ENCODE data around the gene ORC6. TPM values are rescaled to one million over a fixed set of nuclear protein-coding genes. Genes with fewer than 3 reads are reported as not detected.

The ORC6 gene
- total RNA-seq, 1 donor from 2014 or later = 30.1 TPM

DNA sequence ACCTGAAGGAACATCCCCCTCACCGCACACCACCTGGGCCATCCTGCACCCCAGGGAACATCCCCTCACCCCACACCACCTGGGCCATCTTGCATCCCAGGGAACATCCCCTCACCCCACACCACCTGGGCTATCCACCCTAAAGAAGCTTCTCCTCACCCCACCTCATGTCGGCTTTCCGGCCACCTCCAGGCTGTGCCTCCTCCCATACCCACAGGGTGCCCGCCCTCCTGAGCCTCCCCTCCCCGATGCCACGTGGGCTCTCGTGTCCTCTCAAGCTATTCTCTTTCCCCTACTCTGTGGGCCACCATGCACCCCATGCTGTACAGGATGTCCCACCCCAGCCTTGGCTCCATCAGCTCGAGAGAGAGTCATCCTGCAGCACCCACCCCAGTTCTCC lies 40.7 kb downstream of the ORC6 start:
- H3K27ac Mint-ChIP-seq (ENCODE audit: unreplicated experiment) = no peak overlapping the region
- peaks cover 3% of the 10 kb centered on the region for H3K27me3 Mint-ChIP-seq (ENCODE audit: unreplicated experiment)
- no peak for DNase-seq
- H3K9me3 Mint-ChIP-seq (ENCODE audit: unreplicated experiment) = peaks cover 1% of the 10 kb centered on the region
- H3K36me3 Mint-ChIP-seq (ENCODE audit: unreplicated experiment) = no peaks in the 10 kb centered on the region
- TF ChIP-seq, protein P1, sequence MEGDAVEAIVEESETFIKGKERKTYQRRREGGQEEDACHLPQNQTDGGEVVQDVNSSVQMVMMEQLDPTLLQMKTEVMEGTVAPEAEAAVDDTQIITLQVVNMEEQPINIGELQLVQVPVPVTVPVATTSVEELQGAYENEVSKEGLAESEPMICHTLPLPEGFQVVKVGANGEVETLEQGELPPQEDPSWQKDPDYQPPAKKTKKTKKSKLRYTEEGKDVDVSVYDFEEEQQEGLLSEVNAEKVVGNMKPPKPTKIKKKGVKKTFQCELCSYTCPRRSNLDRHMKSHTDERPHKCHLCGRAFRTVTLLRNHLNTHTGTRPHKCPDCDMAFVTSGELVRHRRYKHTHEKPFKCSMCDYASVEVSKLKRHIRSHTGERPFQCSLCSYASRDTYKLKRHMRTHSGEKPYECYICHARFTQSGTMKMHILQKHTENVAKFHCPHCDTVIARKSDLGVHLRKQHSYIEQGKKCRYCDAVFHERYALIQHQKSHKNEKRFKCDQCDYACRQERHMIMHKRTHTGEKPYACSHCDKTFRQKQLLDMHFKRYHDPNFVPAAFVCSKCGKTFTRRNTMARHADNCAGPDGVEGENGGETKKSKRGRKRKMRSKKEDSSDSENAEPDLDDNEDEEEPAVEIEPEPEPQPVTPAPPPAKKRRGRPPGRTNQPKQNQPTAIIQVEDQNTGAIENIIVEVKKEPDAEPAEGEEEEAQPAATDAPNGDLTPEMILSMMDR (IDR thresholded peaks at IDR 0.05; ENCODE audit: partially characterized antibody, unreplicated experiment) = no peak
- no peak overlapping the region for H3K4me3 Mint-ChIP-seq (ENCODE audit: unreplicated experiment)
- H3K4me1 Mint-ChIP-seq (ENCODE audit: low read depth, unreplicated experiment) = no peaks in the 10 kb centered on the region

DNA sequence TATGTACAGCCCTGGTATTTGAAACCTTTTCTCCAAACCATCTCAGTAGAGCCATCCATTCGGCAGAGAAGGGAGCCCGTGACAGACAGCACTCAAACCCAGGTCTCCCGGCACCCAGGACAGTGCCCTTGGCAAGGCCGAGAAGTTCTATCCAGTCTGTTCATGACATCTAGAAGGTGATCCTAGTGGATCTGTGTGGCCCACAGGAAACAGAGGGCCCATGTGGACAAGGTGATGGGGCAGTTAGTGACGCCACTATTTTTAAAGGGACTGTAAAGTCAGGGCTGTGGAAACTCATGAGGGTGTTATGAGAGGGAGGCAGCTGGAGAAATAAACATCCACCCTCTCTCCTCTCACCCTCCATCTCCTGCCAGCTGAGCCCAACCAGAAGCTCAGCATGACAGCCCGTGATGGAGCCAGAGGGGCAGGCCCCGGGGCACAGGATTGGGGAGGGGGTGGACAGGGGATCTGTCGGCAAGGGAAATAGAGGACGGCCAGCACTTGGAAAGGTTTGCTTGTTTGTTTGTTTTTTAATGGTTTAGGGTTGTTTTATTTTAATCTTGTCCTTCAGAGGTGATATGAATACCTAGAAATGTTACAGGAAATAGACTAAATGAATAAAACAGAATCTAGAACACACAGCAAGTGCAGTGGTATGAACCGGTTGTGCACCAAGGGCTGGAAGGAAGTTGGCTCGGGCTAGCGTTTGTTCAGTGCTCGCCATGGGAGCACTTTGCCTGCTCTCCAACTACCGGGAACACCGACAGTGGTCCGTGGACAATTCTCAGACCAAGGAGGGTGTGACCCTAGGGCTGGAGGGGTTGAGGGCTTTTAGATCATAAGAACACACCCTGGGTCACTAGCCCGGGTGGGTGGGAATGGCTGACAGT lies 41.6 kb downstream of the ORC6 start:
- no peak for DNase-seq

DNA sequence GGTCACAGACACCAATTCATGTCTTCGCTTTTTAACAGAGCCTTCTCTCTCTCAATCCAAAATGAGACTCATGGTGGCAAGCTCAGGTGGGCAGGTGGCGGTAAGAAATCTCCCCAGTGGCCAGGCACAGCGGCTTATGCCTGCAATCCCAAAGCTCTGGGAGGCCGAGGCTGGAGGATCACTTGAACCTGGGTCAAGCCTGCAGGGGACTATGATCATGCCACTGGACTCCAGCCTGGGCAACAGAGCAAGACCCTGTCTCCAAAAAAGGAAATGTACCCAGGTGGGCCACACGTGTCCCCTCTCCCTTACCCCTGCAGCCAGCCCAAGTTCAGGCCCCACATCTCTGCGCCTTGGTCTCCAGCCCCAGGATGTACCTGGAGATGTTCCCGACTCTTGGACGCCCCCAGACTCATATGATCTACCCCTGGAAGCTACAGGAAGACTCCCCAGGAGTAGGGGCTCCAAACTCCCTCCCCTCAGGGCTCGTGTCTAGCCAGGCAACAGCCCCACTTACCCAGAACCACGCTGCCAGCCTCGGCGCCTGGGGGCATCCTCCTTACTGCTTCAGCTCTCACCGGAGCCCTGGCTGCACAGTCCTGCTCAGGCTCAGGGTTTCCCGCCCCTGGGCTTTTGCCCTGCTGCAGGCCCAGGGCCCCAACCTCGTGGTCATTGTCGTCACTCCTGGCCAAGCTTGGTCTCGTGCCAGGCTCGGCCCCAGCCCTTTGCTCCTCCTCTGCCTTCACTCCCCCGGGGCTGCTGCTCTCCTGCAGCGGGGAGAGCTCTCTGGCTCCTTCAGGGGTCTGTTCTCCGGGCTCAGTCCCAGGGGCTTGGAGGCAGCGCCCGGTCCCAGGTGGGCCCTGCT lies 42.5 kb downstream of the ORC6 start:
- Mint-ChIP-seq H3K4me3 (ENCODE audit: unreplicated experiment) (no peak overlapping the region), H3K9me3 (ENCODE audit: unreplicated experiment) (peaks cover 1% of the 10 kb centered on the region), H3K36me3 (ENCODE audit: unreplicated experiment) (no peaks in the 10 kb centered on the region), H3K27me3 (ENCODE audit: unreplicated experiment) (peaks cover 3% of the 10 kb centered on the region), H3K4me1 (ENCODE audit: low read depth, unreplicated experiment) (no peaks in the 10 kb centered on the region), H3K27ac (ENCODE audit: unreplicated experiment) (no peak overlapping the region)
- DNase-seq = no peak
- TF ChIP-seq, protein P1 (IDR thresholded peaks at IDR 0.05; ENCODE audit: partially characterized antibody, unreplicated experiment) = no peak

More for the DNA sequence above, 41.6 kb downstream of the ORC6 start:
- peaks cover 3% of the 10 kb centered on the region for H3K27me3 Mint-ChIP-seq (ENCODE audit: unreplicated experiment)
- TF ChIP-seq, protein P1 (IDR thresholded peaks at IDR 0.05; ENCODE audit: partially characterized antibody, unreplicated experiment) = no peak
- H3K27ac Mint-ChIP-seq (ENCODE audit: unreplicated experiment) = no peak overlapping the region
- H3K4me3 Mint-ChIP-seq (ENCODE audit: unreplicated experiment) = no peak overlapping the region
- H3K4me1 Mint-ChIP-seq (ENCODE audit: low read depth, unreplicated experiment) = no peaks in the 10 kb centered on the region
- H3K9me3 Mint-ChIP-seq (ENCODE audit: unreplicated experiment) = peaks cover 1% of the 10 kb centered on the region
- no peaks in the 10 kb centered on the region for H3K36me3 Mint-ChIP-seq (ENCODE audit: unreplicated experiment)

DNA sequence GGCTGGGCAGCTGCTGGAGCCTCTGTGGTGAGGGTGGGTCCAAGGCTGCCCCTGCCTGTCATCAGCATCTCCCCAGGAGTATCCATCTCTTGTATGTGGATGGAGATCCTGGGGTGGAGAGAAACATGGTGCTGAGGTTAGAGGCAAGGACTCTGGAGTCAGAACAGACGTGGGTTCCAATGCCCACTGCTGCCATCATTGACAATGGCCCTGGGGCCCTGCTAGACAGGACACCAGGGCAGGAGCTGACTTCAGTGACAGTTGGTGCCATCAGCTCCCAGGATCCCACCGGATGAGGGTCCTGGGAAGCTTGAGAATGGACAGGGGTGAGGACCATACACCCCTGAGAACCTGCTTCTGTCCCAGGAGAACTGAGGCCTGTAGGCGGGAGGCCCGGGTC lies 43.1 kb downstream of the ORC6 start:
- Mint-ChIP-seq H3K4me1 (ENCODE audit: low read depth, unreplicated experiment) (no peaks in the 10 kb centered on the region), H3K27me3 (ENCODE audit: unreplicated experiment) (peaks cover 3% of the 10 kb centered on the region), H3K27ac (ENCODE audit: unreplicated experiment) (no peak overlapping the region), H3K4me3 (ENCODE audit: unreplicated experiment) (no peak overlapping the region), H3K36me3 (ENCODE audit: unreplicated experiment) (no peaks in the 10 kb centered on the region), H3K9me3 (ENCODE audit: unreplicated experiment) (peaks cover 1% of the 10 kb centered on the region)
- no peak for DNase-seq
- TF ChIP-seq, protein P1 (IDR thresholded peaks at IDR 0.05; ENCODE audit: partially characterized antibody, unreplicated experiment) = no peak
